ENCODE measurements around the gene CIDEA.

Gene CIDEA

GRCh38 chr18:12324991-12325725 lies 71.0 kb downstream of the CIDEA start:
- DNase-seq = no peak

GRCh38 chr18:12325726-12326245 lies 71.6 kb downstream of the CIDEA start:
- DNase-seq = no peak

- no peak for DNase-seq
Observed at GRCh38 chr18:12326711-12327460, 72.7 kb downstream of the CIDEA start.

All from 8988T (cell line).